ENCODE results near the gene MGAT3.

Gene MGAT3

DNA sequence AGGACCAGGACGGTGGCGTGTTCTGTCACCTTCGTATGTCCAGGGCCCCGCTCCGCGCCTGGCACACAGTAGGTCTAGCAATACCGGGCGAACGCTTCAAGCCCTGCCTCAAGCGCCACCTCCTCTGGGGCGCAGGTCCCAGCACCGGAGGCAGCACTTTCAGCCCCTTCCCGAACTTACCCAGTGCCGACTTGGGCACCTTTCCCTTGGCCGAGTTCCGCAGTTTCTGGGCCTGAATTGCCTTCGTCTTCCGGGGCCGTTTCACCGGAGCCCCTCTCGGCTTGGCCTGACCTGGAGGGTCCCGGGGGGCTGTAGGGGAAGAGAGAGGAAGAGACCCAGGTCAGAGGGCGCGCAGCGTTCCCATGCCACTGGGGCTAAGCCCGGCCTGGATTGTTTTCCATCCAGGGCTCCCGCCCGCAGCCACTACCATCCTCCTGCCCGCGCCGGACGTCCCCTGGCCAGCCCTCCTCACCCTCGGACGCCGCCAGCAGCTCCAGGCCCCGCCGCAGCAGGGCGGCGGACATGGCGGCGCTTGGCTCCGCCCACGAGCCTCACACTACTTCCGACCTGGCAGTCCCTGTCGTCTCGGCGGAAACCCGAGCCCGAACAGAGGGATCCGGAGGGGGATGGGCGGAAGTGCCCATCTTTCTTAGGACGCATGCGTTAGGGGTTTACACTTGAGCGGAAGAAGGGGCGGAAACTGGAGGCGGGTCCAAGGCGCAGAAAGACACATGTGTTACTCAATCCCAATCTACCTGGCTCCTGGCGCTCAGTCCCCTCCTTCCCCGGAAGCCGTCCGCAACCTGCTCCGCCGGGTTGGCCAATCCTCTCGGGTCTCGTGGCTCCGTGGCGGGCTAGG, 75.6 kb downstream of the MGAT3 start, which contains the start of gene RPS19BP1:
RPS19BP1 (minus strand) TSS at position 534 of the 859 bp plus-strand sequence; CDS start at position 524, 10 bp downstream.
- DNase-seq = peak; percentile 100

DNA sequence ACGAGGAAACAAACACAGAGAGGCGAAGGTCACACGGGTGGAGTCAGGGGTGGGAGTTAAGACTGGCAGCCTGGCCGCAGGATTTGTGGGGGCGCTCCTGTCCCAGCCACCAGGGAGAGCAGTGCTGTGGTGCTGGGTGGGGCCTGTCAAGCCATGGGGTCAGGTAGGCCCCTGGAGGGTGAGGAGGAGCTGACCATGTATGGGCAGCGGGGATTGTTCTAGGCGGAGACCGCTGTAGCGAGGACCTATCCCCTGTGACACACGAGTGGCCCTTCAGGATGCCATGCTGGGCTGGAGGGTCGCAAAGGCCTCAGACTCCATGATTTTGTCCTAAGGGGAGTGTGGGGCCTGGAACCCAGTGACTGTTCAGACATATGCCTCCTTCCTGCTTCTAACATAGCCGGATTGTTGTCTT, 77.3 kb downstream of the MGAT3 start:
- DNase-seq = no peak

DNA sequence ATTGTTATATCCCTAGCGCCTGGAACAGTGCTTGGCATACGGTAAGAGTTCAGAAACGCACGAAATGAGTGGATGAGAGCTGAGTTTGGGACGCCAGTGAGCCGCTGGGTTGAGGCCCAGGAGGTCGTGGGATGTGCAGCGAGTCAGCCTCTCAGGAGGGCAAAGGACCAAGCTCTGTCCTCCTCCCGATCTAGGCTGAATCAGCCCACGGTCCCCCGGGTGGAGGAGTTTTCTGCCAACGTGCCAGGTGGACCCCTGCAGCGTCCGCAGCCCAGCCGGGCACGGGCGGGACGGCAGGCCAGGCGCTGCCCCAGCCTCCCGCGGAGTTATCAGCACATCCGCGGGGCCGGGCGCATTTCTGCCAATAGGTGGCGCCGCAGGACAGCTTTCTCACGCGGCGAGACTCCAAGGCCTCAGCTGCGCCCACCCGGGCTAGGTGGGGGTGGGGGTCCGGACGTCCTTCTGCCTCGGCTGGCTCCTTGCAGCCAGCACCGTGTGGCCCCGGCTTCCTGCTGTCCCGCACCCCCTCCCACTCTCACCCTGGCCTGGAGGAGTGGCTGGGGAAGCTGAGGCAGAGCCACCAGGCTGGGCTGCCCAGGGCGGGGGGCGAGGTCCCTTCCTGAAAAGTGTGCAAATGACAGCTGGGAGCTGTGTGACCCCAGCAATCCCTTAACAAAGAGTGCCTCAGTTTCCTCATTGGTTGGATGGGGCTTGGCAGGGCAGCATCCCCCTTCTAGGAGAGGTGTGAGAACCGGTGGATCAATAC, 78.0 kb downstream of the MGAT3 start:
- DNase-seq = peak; percentile 89

DNA sequence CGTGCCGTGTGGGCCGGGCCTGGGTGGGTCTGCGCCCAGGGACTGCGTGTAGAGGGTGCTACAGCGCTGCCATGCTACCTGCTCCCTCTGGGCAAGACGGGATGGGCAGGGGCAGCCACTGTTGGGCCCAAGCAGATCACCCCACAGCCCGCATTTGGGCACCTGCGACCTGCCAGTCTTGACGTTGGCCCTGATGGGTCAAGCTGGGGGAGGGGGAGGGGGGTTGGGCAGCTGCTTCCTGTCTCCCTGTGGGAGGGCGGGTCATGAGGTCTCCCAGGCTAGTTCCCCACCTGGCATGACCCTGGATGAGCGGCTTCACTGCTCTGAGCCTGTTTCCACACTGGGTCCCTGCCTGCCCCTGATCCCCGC, 78.5 kb downstream of the MGAT3 start:
- no peak for DNase-seq

DNA sequence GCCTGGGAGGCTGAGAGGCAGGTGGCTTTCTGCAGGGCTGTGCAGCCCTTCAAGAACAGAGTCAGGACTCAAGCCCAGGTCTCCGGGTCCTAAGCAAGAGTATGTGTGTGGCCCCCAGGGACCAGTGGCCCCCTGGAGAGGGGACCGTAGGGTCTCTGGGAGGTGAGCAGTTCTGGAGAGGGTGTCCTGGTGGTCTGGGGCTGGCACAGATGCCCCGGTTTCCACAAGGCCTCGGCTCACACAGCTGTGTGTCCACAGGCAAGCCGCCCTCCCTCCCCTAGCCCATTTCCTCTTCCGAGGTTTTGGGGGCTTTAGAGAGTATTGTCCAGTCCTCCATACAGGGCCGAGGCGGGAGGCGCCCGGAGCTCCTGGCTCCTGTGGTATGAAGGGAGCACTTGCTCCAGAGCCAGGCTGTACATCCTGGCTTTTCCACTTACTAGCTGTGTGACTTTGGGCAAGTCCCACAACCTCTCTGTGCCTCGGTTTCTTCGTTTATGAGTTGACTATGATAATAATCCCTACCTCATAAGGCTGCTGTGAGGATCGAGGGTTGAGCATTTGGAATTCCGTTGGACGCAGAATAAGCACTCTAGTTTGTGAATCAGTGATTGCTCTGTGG, 79.1 kb downstream of the MGAT3 start:
- no peak for DNase-seq

DNA sequence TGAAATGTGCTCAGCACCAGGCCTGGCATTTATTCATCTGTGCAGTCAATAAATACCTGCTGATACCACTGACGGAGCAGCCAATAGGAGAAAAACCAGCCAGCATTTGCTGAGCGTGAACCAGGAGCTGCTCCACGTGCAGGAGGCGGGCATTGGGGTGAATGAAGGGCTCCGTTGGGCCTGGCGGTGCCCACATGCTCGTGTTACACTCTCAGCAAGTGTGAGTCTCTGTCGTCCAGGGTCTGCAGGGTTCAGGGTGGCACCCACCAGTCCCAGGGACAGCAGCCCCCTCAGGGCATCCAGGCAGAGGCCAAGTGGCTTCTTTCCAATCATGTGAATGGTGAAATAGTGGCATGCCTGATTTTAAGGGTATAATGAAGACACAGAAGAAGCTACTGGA, 79.9 kb downstream of the MGAT3 start:
- no peak for DNase-seq

DNA sequence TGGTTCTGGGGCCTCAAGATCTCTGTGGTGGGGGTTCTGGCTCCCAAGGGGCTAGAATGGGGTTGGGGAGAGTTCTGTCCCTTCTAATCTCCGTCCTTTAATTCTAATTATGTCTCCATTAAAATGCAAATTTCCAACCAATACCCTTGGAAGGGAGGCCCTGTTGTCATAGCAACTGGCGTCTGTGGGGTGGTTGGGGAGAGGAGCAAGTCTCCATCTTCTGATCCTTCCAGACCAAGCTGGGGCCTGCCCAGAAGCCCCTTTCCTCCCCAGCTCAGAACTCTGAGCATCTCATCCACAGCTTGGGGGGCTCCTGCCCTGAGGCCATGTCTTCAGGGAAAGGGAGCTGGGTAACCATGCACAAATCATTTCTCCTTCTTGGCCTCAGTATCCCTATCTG, 81.2 kb downstream of the MGAT3 start:
- no peak for DNase-seq

All from stimulated activated CD4-positive, alpha-beta T cell treated with anti-CD3 and anti-CD28 coated beads, Interleukin-15, amount 100 ng/mL, for 24 hours (primary cell).